Measurements from ENCODE around the gene IL33. TPM values are rescaled to one million over a fixed set of nuclear protein-coding genes. Genes with fewer than 3 reads are reported as not detected.

IL33 gene
- total and polyA plus RNA-seq, 2 experiments from 2014 or later, result not detected

DNA sequence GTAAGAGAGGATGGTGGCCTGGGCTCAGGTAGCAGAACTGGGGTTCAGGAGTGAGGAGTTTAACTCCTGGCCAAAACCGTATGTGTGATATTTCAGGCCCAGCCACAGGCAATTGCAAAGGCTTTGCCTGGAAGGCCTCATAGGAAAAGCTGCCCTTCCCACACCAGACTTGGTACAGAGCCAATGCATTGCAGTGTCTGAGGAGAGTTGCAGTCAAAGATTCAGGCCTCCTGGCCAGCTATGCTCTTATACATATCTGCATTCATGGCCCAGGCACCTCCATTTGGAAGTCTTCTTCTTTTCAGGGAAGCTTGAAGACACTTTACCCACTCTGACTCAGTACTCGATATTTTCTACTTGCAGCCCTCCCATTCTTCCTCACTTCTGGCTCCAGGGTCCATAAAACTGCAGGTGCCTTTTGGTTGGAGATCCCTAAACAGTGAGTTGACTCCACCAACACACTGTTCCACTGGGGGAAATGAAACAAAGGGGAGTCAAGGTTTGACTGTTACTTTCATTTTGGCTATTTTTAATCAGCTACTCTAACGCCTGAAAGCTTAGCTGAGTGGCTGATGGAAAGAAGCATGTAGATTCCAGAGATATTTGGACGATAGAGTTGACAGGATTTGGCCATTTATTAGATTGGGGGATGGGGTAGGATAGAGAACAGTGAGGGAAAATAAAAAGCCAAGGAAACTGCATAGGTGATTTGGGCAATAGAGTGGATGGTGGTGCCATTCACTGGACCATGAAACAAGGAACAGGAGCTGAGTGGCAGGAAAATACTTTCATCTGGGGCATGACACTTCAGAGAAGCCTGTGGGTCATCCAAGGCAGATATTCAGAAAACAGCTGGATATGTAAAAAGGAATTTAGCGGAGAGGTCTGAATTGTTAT, 30.6 kb upstream of the IL33 start:
- Histone ChIP-seq H3K27ac (ENCODE audit: low read depth) (no peak overlapping the region), H3K79me2 (replicated peaks; ENCODE audit: insufficient read depth) (no peaks in the 10 kb centered on the region), H4K20me1 (replicated peaks; ENCODE audit: insufficient read depth) (no peaks in the 10 kb centered on the region), H3K27me3 (ENCODE audit: insufficient read depth) (no peaks in the 10 kb centered on the region), H3K9me2 (ENCODE audit: insufficient read depth) (peaks cover 5% of the 10 kb centered on the region), H3K36me3 (ENCODE audit: insufficient read depth) (no peaks in the 10 kb centered on the region), H3K4me1 (ENCODE audit: insufficient read depth) (no peaks in the 10 kb centered on the region; the same call in 1 of the 2 replicates), H3K4me2 (no peak overlapping the region), H2AFZ (no peak overlapping the region), H3K4me3 (no peak overlapping the region), H3F3A (replicated peaks; ENCODE audit: low read depth) (no peaks in the 10 kb centered on the region)
- Mint-ChIP-seq H3K4me1 (peaks cover 16% of the 10 kb centered on the region), H3K27me3 (ENCODE audit: insufficient read depth, low read depth, poor library complexity) (peaks cover 8% of the 10 kb centered on the region), H3K27ac (no peak overlapping the region), H3K4me3 (no peak overlapping the region), H3K9me3 (peaks cover 23% of the 10 kb centered on the region), H3K36me3 (ENCODE audit: low read depth) (peaks cover 19% of the 10 kb centered on the region)
- ATAC-seq (no peak), DNase-seq (ENCODE audit: low spot score) (no peak)
- TF ChIP-seq ZNF462 (CRISPR knock-in tag; IDR thresholded peaks at IDR 0.05) (no peak), NANOG (IDR thresholded peaks at IDR 0.05; ENCODE audit: borderline replicate concordance) (no peak), STAT1 (IDR thresholded peaks at IDR 0.05; ENCODE audit: unreplicated experiment) (no peak), ZNF114 (CRISPR knock-in tag; IDR thresholded peaks at IDR 0.05) (no peak), EZH2 (IDR thresholded peaks at IDR 0.05; ENCODE audit: low read depth, unreplicated experiment) (no peak), POLR2AphosphoS5 (IDR thresholded peaks at IDR 0.05; ENCODE audit: low read depth) (no peak), REST (IDR thresholded peaks at IDR 0.05; ENCODE audit: unreplicated experiment) (no peak), ZNF331 (CRISPR knock-in tag; IDR thresholded peaks at IDR 0.05; ENCODE audit: low read depth) (no peak), JUNB (IDR thresholded peaks at IDR 0.05; ENCODE audit: unreplicated experiment) (no peak)
- TF ChIP-seq, protein P1, sequence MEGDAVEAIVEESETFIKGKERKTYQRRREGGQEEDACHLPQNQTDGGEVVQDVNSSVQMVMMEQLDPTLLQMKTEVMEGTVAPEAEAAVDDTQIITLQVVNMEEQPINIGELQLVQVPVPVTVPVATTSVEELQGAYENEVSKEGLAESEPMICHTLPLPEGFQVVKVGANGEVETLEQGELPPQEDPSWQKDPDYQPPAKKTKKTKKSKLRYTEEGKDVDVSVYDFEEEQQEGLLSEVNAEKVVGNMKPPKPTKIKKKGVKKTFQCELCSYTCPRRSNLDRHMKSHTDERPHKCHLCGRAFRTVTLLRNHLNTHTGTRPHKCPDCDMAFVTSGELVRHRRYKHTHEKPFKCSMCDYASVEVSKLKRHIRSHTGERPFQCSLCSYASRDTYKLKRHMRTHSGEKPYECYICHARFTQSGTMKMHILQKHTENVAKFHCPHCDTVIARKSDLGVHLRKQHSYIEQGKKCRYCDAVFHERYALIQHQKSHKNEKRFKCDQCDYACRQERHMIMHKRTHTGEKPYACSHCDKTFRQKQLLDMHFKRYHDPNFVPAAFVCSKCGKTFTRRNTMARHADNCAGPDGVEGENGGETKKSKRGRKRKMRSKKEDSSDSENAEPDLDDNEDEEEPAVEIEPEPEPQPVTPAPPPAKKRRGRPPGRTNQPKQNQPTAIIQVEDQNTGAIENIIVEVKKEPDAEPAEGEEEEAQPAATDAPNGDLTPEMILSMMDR (conservative IDR thresholded peaks at IDR 0.05; ENCODE audit: low read depth in 2 of 2), result no peak
- TF ChIP-seq, protein P2, sequence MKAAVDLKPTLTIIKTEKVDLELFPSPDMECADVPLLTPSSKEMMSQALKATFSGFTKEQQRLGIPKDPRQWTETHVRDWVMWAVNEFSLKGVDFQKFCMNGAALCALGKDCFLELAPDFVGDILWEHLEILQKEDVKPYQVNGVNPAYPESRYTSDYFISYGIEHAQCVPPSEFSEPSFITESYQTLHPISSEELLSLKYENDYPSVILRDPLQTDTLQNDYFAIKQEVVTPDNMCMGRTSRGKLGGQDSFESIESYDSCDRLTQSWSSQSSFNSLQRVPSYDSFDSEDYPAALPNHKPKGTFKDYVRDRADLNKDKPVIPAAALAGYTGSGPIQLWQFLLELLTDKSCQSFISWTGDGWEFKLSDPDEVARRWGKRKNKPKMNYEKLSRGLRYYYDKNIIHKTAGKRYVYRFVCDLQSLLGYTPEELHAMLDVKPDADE (IDR thresholded peaks at IDR 0.05), result no peak

All from GM23338 (cell line).